H1 (cell line): ENCODE results near the gene PURA. TPM values are rescaled to one million over a fixed set of nuclear protein-coding genes. Genes with fewer than 3 reads are reported as not detected.

ENCODE experiments used
- ASH2L ChIP-seq: fragments of 200-600, 300-600 bp; sonication (generic); IDR thresholded peaks from one replicate; pipeline ENCODE4 v1.7.1; 2017; ENCODE audit warnings: low read length
- BACH1 ChIP-seq: IDR thresholded peaks from 2 replicates; pipeline ENCODE4 v1.6.1; 2012; ENCODE audit warnings: low read length, improper control_type of control experiment
- GABPA ChIP-seq: IDR thresholded peaks from 2 replicates; pipeline ENCODE4 v1.6.1; 2011; ENCODE audit warnings: mild to moderate bottlenecking, low read length, moderate library complexity, borderline replicate concordance; ENCODE audit not compliant: insufficient read depth
- RFX5 ChIP-seq: IDR thresholded peaks from 2 replicates; pipeline ENCODE4 v1.6.1; 2011; ENCODE audit warnings: low read depth, low read length, improper control_type of control experiment, borderline replicate concordance
- RNF2 ChIP-seq: fragments of 200-900, 300-1000 bp; sonication (generic); IDR thresholded peaks from 2 replicates; pipeline ENCODE4 v1.7.1; 2016; ENCODE audit warnings: borderline replicate concordance, low read depth, mild to moderate bottlenecking, antibody characterized with exemption, low read length; ENCODE audit not compliant: poor library complexity, severe bottlenecking; ENCODE audit errors: missing control alignments
- SUZ12 ChIP-seq: fragments of 200-600 bp; sonication (generic); IDR thresholded peaks from 2 replicates; pipeline ENCODE4 v1.6.1; 2012; ENCODE audit warnings: mild to moderate bottlenecking, inconsistent platforms, low read length, moderate library complexity, mixed read lengths
- TEAD4 ChIP-seq: IDR thresholded peaks from 2 replicates; pipeline ENCODE4 v1.6.1; 2012; ENCODE audit warnings: low read depth, low read length, inconsistent platforms, mixed read lengths
- YY1 ChIP-seq: IDR thresholded peaks from 2 replicates; pipeline ENCODE4 v1.6.1; 2011; ENCODE audit warnings: low read depth, mild to moderate bottlenecking, low read length
- polyA plus RNA-seq, 7 experiments: library from polyadenylated mRNA; depleted of rRNA in 3 of 7; stranded (reverse) in 5 of 7; unstranded in 2 of 7; fragments of >200 nt in 5 of 7; fragments of 200-250 nt in 2 of 7; gene quantifications; 1 replicate in 5 of 7; 2 replicates in 1 of 7; 4 replicates in 1 of 7; pipeline versions ENCODE4 v1.2.1 to v1.2.3, GENCODE V29; 2011 to 2013; ENCODE audit warnings: missing spikeins in 2 of 7, mixed read lengths in 2 of 7
- total RNA-seq: library from RNA; stranded (reverse); fragmentation: NEBNext Ultra II Directional; extraction: Animal tissue kit (Norgen Biotek cat#: 25700); gene quantifications from 2 replicates; pipeline ENCODE4 v1.2.1, GENCODE V29; 2021
- TF ChIP-seq, protein P1 (sequence below): IDR thresholded peaks from 2 replicates; pipeline ENCODE4 v1.6.1; 2012; ENCODE audit warnings: inconsistent platforms

PURA gene
- total and polyA plus RNA-seq, 2 of the 8 experiments (the other 6 are each of a cell fraction or from before 2014, with no cell fraction given) = 0.98 to 2.1 TPM

DNA sequence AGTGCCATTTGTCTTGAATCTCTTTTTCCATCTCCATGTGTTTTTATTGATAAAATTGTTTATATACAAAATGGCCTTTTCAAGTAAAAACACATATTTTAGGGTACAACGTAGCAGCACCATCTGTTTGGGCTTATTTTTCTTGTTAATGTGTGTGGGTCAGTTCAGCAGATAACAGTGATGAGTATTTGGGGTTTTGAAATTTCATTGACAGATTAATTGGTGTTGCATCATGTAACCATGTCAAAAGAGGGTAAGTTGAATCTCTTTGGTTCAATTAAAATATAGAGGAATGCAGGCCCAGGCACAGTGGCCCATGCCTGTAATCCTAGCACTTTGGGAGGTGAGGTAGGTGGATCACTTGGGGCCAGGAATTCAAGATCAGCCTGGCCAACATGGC lies 20.0 kb upstream of the PURA start (continued):
- TF ChIP-seq SUZ12 (no peak), TEAD4 (no peak), RNF2 (no peak), YY1 (no peak), BACH1 (no peak), RFX5 (no peak), ASH2L (no peak), GABPA (no peak)
- TF ChIP-seq, protein P1, sequence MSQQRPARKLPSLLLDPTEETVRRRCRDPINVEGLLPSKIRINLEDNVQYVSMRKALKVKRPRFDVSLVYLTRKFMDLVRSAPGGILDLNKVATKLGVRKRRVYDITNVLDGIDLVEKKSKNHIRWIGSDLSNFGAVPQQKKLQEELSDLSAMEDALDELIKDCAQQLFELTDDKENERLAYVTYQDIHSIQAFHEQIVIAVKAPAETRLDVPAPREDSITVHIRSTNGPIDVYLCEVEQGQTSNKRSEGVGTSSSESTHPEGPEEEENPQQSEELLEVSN = no peak
